NB4 (cell line): Measurements from ENCODE around the gene CHMP3.

ENCODE experiments used
- MAX ChIP-seq: IDR thresholded peaks from 2 replicates; pipeline ENCODE4 v1.6.1; 2011; ENCODE audit warnings: low read depth, low read length
- MYC ChIP-seq: IDR thresholded peaks from 2 replicates; pipeline ENCODE4 v1.6.1; 2011; ENCODE audit warnings: low read depth, low read length
- POLR2A ChIP-seq: IDR thresholded peaks from 2 replicates; pipeline ENCODE4 v1.6.1; 2011; ENCODE audit warnings: mild to moderate bottlenecking; ENCODE audit not compliant: insufficient read length; ENCODE audit errors: extremely low read depth
- TF ChIP-seq, protein P1 (sequence below): IDR thresholded peaks from one replicate; pipeline ENCODE4 v1.5.1; 2012; ENCODE audit warnings: low read depth, low read length

GRCh38 chr2:86507600-86507999 lies 55.6 kb downstream of the CHMP3 start:
- TF ChIP-seq MAX (no peak), POLR2A (no peak), MYC (no peak)
- TF ChIP-seq, protein P1, sequence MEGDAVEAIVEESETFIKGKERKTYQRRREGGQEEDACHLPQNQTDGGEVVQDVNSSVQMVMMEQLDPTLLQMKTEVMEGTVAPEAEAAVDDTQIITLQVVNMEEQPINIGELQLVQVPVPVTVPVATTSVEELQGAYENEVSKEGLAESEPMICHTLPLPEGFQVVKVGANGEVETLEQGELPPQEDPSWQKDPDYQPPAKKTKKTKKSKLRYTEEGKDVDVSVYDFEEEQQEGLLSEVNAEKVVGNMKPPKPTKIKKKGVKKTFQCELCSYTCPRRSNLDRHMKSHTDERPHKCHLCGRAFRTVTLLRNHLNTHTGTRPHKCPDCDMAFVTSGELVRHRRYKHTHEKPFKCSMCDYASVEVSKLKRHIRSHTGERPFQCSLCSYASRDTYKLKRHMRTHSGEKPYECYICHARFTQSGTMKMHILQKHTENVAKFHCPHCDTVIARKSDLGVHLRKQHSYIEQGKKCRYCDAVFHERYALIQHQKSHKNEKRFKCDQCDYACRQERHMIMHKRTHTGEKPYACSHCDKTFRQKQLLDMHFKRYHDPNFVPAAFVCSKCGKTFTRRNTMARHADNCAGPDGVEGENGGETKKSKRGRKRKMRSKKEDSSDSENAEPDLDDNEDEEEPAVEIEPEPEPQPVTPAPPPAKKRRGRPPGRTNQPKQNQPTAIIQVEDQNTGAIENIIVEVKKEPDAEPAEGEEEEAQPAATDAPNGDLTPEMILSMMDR, result no peak
